GM19193 (cell line): Measurements from ENCODE around the gene PLEKHA7.

Experiments
- POLR2A ChIP-seq: IDR thresholded peaks from 4 replicates; pipeline ENCODE4 v1.6.1; 2011; ENCODE audit not compliant: insufficient read depth, insufficient read length; ENCODE audit errors: extremely low read depth

The PLEKHA7 gene

DNA sequence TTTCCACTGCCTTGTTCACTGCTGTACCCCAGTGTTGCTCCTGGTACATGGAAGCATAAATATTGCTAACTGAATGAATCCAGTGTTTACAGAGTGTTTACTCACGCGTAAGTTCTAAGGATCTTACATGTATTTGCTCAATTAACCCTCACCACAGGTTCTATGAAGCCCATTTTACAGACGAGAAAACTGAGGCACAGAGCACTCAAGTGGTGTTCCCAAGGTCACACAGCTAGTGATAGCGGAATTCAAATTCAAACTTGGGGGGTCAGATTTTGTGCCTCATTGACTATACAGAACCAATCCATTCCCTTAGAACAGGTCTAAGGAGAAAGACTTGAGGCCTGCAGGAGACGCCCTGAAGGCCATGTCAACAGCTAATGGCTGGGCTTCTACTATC lies 72.3 kb downstream of the PLEKHA7 start:
- no peak for TF ChIP-seq POLR2A

DNA sequence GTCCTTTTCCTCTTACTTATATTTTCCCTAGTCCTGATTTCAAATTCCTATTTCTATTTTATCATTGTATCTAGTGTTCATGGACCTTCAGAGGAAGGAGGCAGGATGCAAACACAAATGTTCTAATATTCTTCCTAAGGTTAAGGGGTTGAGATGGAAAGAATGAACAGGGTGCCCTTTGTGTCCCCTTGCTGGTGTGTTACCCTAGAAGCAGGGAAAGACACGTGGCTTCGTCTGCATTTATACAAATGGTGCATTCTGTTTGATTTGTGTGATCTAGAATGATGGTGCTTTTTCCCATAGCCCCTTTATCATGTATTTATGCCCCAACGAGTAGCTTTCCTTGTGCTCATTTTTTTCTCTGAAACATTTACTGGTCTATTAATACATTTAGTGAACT lies 76.2 kb downstream of the PLEKHA7 start:
- TF ChIP-seq POLR2A, result no peak

DNA sequence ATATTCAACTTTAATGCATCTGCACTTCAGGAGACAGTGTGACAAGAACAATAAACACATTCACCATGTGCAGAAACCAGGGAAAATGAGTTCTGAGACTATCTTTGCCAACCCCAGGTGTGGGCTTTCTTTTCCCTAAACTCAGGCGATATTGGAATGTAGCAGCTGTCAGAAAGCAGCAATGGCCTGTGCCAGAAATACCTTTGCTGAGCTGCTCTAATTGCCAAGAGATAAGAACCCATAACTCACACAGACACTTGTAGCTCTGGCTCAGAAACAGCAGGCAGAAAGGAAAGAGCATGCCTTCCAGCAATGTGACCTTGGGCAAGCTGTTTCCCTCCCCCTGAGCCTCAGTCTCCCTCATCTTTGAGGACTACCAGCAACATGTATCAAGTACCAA lies 77.6 kb downstream of the PLEKHA7 start:
- no peak for TF ChIP-seq POLR2A

DNA sequence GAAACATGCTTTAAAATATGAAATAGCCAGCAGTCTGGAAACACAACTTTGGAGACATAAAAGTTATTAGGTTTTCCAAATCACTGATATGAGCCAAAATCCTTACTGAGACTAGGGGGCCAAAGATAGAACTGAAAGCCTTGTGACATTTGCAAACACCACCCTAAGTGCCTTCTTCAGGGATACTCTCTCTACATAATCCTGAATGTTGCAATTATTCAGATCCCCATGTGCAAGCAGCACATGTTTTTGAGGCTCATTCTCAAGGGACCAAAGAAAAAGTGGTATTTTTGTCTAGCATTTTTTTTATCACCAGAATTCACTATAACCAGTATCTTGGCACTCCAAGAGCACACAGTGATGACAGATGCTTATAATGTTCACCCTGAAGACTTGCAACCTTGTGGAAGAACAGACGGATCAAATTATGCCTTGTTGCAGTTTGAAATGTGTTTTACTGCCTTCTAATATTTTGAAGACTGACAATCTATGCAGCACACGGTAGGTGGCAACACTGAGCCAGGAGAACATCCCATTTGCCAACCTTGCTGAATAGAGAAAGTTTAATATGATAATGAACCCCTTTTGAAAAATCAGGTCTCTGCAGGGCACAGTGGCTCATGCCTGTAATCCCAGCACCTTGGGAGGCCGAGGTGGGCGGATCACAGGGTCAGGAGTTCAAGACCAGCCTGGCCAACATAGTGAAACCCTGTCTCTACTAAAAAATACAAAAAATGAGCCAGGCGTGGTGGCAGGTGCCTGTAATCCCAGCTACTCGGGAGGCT lies 78.5 kb downstream of the PLEKHA7 start:
- no peak for TF ChIP-seq POLR2A

DNA sequence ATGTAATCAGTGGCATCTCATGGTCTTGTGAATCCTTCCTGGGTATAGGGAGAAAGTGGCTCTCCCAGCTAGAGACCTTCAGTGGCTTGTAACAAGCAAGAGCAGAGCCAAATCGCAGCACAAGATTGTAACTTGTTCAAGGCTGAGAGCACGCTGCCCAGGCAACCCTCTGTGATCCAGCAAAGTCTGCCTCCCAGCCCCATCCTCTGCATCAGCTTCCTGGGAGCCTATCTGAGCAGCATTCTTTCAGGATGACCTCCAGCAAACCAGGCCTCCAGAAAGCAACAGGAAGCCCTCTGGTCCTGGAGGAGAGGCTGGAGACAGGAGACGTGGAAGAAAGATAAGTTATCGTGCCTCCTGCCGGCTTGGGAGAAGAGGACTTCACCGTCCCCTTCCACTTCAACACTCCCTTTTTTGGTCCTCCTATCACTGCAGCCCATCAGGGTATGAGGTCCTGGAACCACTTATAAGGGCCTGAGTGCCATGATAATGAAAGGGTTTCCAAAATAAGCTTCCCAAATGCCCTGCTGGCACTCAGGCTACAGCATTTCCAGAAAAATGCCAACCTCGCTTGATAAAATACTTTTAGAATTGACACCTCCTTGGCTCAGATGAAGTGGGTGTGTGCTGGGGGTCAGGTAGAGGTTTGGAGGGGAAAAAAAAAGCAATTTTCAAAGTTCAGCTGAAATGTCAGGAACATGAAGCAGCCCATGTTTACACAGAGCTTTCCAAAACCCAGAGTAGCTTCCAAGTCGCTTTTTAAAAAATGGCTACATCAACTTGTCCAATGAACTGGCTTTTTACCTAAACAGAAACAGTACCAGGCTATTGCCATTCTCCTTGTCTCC lies 80.2 kb downstream of the PLEKHA7 start:
- TF ChIP-seq POLR2A, result no peak

DNA sequence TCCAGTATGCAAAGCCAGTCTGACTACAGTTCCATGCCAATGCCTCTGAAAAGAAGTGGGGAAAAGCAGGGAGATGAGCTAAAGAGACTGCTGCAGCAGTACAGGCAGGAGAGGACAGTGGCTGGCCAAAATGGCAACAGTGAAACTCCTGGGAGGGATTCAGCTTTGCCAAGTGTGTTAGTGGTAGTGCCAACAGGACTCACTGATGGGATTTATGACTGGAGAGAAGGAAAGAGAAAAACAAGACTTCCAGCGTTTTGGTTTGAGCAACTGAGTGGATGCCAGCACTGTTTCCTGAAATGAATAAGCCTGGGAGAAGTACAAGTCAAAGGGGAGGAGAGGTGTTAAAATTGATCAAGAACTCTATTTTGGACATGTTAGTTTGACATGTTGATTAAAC lies 80.9 kb downstream of the PLEKHA7 start:
- no peak for TF ChIP-seq POLR2A

DNA sequence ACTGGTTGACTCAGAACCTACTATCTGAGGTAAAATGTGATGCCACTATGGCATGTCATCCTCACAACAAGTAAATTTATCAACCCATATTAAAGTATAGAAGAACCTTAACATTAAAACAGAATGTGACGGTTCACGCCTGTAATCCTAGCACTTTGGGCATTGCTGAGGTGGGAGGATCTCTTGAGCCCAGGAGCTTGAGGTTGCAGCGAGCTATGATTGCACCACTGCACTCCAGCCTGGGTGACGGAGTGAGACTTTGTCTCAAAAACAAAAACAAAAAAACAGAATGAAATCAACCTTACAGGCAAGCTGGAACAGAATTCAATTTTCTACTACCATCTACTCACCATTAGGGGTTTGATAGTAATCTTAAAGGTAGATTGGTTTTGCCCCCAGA lies 86.2 kb downstream of the PLEKHA7 start:
- no peak for TF ChIP-seq POLR2A

DNA sequence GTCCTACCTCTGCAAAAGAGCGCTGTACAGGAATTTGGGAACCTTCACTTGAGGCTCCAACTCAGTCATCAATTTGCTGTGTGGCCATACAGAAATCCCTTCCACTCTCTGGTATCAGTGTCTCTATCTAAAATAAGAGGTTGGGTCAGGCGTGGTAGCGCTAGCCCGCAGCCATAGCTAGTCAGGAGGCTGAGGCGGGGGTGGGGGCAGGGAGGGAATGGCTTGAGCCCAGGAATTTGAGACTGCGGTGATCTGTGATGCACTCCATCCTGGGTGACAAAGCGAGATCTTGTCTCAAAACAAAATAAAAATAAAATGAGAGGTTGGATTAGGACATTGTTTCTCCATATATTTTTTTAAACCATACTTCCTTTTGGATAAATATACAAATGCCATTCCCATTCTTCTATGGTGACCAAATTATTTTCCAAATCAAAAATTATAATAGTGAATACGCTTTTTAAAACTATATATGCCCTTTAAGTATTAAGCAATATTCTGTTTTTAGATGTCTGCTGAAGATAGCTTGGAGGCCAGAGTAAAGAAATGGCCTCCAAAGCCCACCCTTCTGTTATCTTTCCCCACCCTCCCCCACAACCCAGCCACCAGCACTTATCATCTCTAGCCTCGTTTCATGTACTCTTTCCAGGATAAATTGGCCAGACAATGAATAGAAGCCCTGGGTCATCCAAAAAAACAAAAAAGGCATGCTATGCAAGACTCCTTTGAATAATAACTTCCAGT lies 87.2 kb downstream of the PLEKHA7 start:
- TF ChIP-seq POLR2A, result no peak

DNA sequence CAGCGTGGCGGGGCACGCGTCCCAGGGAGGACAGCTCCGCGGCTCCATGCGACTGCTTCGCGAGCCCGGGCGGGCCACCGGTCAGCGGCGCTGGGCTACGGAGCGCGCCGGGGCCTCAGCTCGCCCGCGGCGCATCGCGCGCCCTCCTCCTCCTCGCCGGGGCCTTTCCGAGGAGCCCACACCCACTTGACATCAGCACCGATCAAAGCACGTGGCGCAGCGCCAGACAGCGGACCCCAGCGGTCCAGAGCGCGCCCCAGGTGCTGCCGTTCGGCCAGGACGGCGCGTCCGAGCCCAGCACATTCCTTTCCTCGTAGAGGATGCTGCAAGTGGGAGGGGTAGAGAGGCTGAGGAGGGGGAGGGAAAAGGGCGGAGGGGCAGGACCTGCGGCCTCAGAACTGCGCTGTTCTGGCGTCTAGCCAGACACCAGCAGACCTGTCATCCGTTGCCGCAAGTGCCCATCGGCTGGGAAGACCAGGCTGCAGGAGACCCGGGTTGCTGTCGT lies 88.6 kb downstream of the PLEKHA7 start:
- no peak for TF ChIP-seq POLR2A

DNA sequence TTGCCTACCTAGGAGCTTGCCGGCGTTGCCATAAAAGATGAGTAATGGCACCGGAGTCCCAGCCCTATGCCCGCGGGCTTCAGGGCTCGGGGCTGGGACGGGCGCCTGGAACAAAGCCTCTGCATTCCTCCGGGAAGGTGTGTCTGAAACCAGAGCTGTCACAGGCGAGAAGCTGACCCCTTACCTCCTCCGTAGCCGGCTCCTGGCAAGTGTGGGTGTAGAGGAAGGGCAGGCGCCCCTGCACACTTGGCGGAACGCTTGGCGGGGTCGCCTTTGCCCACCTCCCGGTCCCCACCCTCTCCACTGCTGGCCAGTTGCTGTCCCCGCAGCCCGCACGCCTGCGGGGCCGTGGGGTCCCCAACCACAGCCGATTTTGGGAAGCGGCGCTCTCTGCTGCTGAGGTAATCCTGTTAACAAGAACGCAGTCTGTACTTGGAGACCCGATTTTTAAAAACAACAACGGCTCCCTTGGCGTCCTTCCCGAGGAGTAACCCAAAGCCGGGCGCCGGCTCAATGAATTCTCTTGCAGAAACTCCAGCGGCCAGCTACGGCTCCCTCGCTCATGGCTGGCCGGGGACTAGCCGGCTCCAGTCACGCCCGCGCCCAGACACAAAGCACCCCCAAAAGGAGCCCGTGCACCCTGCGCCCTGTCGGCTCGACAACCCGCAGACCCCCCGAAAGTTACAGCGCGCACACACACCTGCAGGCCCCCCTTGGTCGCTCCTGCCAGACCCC lies 89.2 kb downstream of the PLEKHA7 start:
- no peak for TF ChIP-seq POLR2A

DNA sequence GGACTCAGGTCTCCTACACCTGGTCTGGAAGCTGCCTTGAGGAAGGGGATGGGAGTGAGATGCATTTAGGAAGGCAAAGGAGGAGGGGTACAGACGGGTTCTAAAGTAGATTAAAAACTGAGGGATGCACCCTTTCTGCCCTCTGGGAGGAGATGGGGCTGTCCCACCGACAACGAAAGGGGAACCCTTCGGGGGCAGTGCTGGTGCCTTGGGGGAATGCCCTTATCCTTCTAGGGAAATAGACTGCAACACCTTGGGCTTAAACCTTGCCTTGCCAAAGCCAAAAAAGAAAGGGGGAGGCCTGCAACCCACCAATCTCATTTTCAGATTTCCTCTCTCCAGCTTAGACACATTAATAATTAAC lies 89.8 kb downstream of the PLEKHA7 start:
- no peak for TF ChIP-seq POLR2A

DNA sequence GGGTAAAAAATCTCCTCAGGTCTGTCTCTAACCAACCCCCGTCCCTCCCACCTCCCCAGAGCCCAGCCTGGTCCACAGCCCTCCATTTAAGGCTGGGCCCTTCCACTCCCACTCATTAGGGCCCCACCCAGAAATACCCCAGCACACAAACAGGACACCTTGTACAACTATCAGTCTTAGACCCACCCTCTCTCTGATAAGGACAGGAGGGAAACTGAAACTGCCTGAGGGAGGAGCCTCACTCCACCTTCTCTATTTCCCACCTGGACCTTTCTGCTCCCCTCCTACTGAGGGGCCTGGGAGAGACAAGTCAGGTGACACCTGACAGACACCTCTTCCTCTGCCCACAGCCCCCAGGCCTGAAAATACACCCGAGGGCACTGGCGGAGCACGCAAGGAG lies 90.2 kb downstream of the PLEKHA7 start:
- no peak for TF ChIP-seq POLR2A

DNA sequence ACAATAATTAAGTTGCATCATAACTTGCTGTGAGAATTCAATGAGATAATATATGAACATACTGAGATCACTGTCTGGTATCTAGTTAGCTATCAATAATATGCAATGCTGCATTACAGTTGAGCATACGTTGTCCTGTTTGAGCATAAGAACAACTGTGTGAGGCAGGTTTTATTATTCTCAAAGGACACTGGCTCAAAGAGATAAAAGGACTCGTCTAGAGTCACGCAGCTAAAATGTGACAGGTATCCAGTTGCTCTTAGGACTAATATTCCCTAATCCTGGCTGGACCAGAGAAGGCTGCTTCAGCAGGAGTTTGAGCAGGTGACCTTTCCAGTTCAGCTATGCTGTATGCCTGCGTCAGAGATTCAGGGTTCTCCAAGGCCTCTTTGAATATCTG lies 92.5 kb downstream of the PLEKHA7 start:
- TF ChIP-seq POLR2A, result no peak

DNA sequence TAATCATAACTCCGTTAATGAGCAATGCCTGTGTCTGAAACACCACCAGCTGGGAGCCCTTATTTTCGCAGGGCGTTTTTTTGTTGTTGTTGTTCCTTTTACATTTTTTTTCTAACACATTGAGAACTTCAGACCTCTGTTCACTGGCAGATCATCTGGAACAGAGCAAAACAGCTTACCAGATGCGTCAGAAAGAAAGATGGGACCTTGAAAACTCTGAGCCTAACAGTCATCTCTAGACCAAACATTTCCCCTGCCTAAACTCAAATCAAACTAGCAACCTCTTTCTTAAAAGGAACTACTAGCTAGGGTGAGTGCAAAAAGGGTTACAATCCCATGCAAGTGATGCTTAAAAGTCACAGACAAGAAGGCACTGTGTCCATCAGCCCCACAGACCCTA lies 93.2 kb downstream of the PLEKHA7 start:
- TF ChIP-seq POLR2A, result no peak

DNA sequence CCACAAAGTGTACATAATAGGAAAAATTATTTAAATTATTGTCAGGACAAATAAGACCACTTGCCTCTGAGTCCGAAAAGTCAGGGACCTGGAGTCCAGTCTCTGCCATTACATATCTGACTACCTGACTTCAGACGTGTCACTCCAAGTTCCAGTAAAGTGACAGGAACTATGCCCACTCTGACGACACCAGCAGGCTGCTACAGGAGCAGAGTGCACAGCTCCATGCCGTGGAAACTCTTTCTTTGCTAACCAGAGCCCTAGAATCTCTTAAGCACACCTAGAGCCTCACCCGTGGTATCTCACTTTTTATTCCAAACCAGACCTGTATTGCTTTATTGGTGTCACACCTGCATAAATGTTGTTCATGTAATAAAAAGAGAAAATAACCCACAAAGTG lies 93.7 kb downstream of the PLEKHA7 start:
- TF ChIP-seq POLR2A, result no peak

DNA sequence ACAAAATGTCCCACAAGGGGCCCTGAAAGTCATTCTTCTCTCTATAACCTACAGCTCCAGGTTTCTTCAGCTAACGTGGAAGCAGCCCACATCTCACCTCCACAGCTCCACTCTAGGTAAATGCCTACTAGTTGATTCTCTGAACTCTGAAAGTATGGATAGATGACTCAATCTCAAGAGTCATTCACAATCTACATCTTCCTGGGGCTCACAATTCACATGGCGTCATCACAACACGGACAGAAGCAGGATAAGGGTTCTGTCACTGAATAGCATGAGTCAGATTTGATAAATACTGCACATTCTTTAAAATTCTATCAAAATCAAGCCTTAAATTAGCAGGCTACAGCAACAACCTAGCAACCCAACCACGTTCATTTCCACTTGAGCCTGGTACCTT lies 96.3 kb downstream of the PLEKHA7 start:
- TF ChIP-seq POLR2A, result no peak

DNA sequence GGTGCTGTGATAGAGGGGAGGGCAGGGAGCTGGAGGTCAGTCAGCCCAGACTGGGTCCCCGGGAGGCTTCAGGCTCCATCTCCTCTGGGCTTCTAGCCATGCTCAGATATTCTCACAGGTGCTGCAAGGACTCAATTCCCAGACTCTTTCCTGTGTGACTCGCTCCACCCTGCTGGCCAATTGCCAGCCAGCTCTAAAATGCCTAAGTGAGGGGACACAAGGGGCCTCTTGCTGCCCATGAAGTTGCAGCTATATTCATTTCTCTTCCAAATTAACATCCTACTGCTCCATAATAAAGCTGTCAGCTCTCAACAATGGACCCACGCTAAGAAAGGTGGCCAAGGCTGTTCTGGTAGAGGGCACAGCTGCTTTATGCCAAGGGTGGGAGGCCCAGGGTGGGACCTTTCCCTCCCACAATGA lies 101.5 kb downstream of the PLEKHA7 start:
- TF ChIP-seq POLR2A, result no peak
